ENCODE measurements around the gene TNFRSF17. TPM values are rescaled to one million over a fixed set of nuclear protein-coding genes. Genes with fewer than 3 reads are reported as not detected.

The TNFRSF17 gene
- total and polyA plus RNA-seq, 2 donors (not counting 3 experiments of a cell fraction or from before 2014, with no cell fraction given) = not detected

- no peak for TF ChIP-seq POLR2AphosphoS5 (IDR thresholded peaks at IDR 0.05; ENCODE audit: insufficient read depth, low read depth, low read length)
- no peak for TF ChIP-seq JUN (IDR thresholded peaks at IDR 0.05; ENCODE audit: borderline replicate concordance, insufficient read depth, insufficient read length, low read depth)
- TF ChIP-seq FOS (IDR thresholded peaks at IDR 0.05; ENCODE audit: borderline replicate concordance, insufficient read depth, low read length) = no peak
- no peak for TF ChIP-seq POLR2A (IDR thresholded peaks at IDR 0.05; ENCODE audit: low read depth, low read length)
- no peak for TF ChIP-seq GATA2 (IDR thresholded peaks at IDR 0.05; ENCODE audit: insufficient read depth, insufficient read length, low read depth, low read length)
- TF ChIP-seq MAX (IDR thresholded peaks at IDR 0.05; ENCODE audit: insufficient read depth, insufficient read length) = no peak
- no peak for TF ChIP-seq CTCF (IDR thresholded peaks at IDR 0.05; ENCODE audit: extremely low read depth in 1 of 2, insufficient read depth in 1 of 2, low read depth in 1 of 2, low read length in 2 of 2)
- no peak for TF ChIP-seq MYC (IDR thresholded peaks at IDR 0.05; ENCODE audit: low read depth, low read length)
- H2AFZ ChIP-seq (ENCODE audit: low read depth, low read length) = no peak overlapping the region
- DNase-seq (ENCODE audit: low read depth, low spot score) (no peak), FAIRE-seq (no peak)
- no peaks in the 10 kb centered on the region for H3K36me3 ChIP-seq (ENCODE audit: control insufficient read depth in 2 of 2, extremely low read depth in 1 of 2, insufficient read depth in 2 of 2, low read length in 2 of 2)
- POLR2A ChIA-PET = no interaction called here
- no peaks in the 10 kb centered on the region for H3K4me1 ChIP-seq (ENCODE audit: control insufficient read depth, extremely low read depth, insufficient read depth, low read length)
- no peak overlapping the region for H3K4me3 ChIP-seq (replicated peaks in 1 of 3; ENCODE audit: insufficient read depth in 1 of 3, low read depth in 1 of 3, low read length in 3 of 3)
- no peaks in the 10 kb centered on the region for H3K27me3 ChIP-seq (ENCODE audit: control insufficient read depth in 2 of 2, insufficient read depth in 2 of 2, low read length in 2 of 2)
- CTCF ChIA-PET = no interaction called here
- H3K9ac ChIP-seq (replicated peaks; ENCODE audit: extremely low read depth, insufficient read depth, low read length) = no peak overlapping the region
- intact Hi-C loops (cut with micrococcal nuclease) (no loop called here), dilution Hi-C loops (cut with MboI; ENCODE audit: extremely low pct_ligation_motif_present, low sequenced_read_pairs) (no loop called here)
- no peaks in the 10 kb centered on the region for H3K9me1 ChIP-seq (replicated peaks; ENCODE audit: control insufficient read depth, extremely low read depth, insufficient read depth, low read length)
- H3K4me2 ChIP-seq (ENCODE audit: insufficient read depth, low read length) = no peak overlapping the region
- no TSS peak for BruUV-seq (replicated peaks)
- H3K79me2 ChIP-seq (ENCODE audit: control insufficient read depth, insufficient read depth, low read length) = no peaks in the 10 kb centered on the region
- no peaks in the 10 kb centered on the region for H4K20me1 ChIP-seq (replicated peaks; ENCODE audit: control insufficient read depth, extremely low read depth, insufficient read depth, low read length)
- no peaks in the 10 kb centered on the region for H3K9me3 ChIP-seq (replicated peaks; ENCODE audit: control insufficient read depth, insufficient read depth, low read length)
- H3K27ac ChIP-seq (ENCODE audit: insufficient read depth, low read depth, low read length) = no peak overlapping the region
These were observed 20.2 kb downstream of the TNFRSF17 start for GRCh38 chr16:11985250-11985649.
